ENCODE results near the gene HTR7. TPM values are rescaled to one million over a fixed set of nuclear protein-coding genes. Genes with fewer than 3 reads are reported as not detected.

The HTR7 gene
- total RNA-seq, 3 donors from 2014 or later = 0.24 to 0.51 (median 0.46) TPM

GRCh38 chr10:90800232-90800796 lies 57.5 kb downstream of the HTR7 start:
- no peak for DNase-seq
- TF ChIP-seq CTCF (IDR thresholded peaks at IDR 0.05) = no peak
- Histone ChIP-seq H3K36me3 (ENCODE audit: low read depth) (no peaks in the 10 kb centered on the region), H3K4me1 (ENCODE audit: low read depth) (no peaks in the 10 kb centered on the region), H3K9me3 (no peaks in the 10 kb centered on the region), H3K4me3 (no peak overlapping the region)
- no peak for ATAC-seq
- intact Hi-C loops (cut with DNase I, micrococcal nuclease) = no loop called here

GRCh38 chr10:90799172-90799571 lies 58.7 kb downstream of the HTR7 start:
- intact Hi-C loops (cut with DNase I, micrococcal nuclease) = no loop called here
- ATAC-seq = no peak
- H3K4me1 ChIP-seq (ENCODE audit: low read depth) = no peaks in the 10 kb centered on the region
- H3K4me3 ChIP-seq = no peak overlapping the region
- H3K9me3 ChIP-seq = no peaks in the 10 kb centered on the region
- DNase-seq = no peak
- H3K36me3 ChIP-seq (ENCODE audit: low read depth) = no peaks in the 10 kb centered on the region
- no peak for TF ChIP-seq CTCF (IDR thresholded peaks at IDR 0.05)

- no peak for DNase-seq
- no peak for ATAC-seq
These were observed 59.4 kb downstream of the HTR7 start for GRCh38 chr10:90798482-90798881.

GRCh38 chr10:90790422-90790821 lies 67.4 kb downstream of the HTR7 start:
- Histone ChIP-seq H3K36me3 (ENCODE audit: low read depth) (no peaks in the 10 kb centered on the region), H3K4me1 (ENCODE audit: low read depth) (no peaks in the 10 kb centered on the region), H3K4me3 (no peak overlapping the region), H3K9me3 (no peaks in the 10 kb centered on the region)
- TF ChIP-seq CTCF (IDR thresholded peaks at IDR 0.05) = no peak
- ATAC-seq = no peak
- intact Hi-C loops (cut with DNase I, micrococcal nuclease) = no loop called here
- no peak for DNase-seq

More at GRCh38 chr10:90798482-90798881, 59.4 kb downstream of the HTR7 start:
- H3K9me3 ChIP-seq = no peaks in the 10 kb centered on the region
- H3K4me3 ChIP-seq = no peak overlapping the region
- H3K36me3 ChIP-seq (ENCODE audit: low read depth) = no peaks in the 10 kb centered on the region
- H3K4me1 ChIP-seq (ENCODE audit: low read depth) = no peaks in the 10 kb centered on the region
- intact Hi-C loops (cut with DNase I, micrococcal nuclease) = no loop called here
- TF ChIP-seq CTCF (IDR thresholded peaks at IDR 0.05) = no peak

GRCh38 chr10:90788968-90789367 lies 68.9 kb downstream of the HTR7 start:
- no peaks in the 10 kb centered on the region for H3K36me3 ChIP-seq (ENCODE audit: low read depth)
- H3K4me3 ChIP-seq = no peak overlapping the region
- no peaks in the 10 kb centered on the region for H3K9me3 ChIP-seq
- H3K4me1 ChIP-seq (ENCODE audit: low read depth) = no peaks in the 10 kb centered on the region
- intact Hi-C loops (cut with DNase I, micrococcal nuclease) = no loop called here
- TF ChIP-seq CTCF (IDR thresholded peaks at IDR 0.05) = no peak
- DNase-seq = no peak
- ATAC-seq = no peak

GRCh38 chr10:90788199-90788491 lies 69.7 kb downstream of the HTR7 start:
- ATAC-seq = no peak
- intact Hi-C loops (cut with DNase I, micrococcal nuclease) = no loop called here
- TF ChIP-seq CTCF (IDR thresholded peaks at IDR 0.05) = no peak

More at GRCh38 chr10:90788199-90788491, 69.7 kb downstream of the HTR7 start:
- Histone ChIP-seq H3K36me3 (ENCODE audit: low read depth) (no peaks in the 10 kb centered on the region), H3K9me3 (no peaks in the 10 kb centered on the region), H3K4me1 (ENCODE audit: low read depth) (no peaks in the 10 kb centered on the region), H3K4me3 (no peak overlapping the region)
- DNase-seq = no peak

All from mucosa of descending colon (tissue), 3 donors.